SK-N-SH (cell line): ENCODE data around the gene EPX. TPM values are rescaled to one million over a fixed set of nuclear protein-coding genes. Genes with fewer than 3 reads are reported as not detected.

Source experiments
- CTCF ChIA-PET: fragments of 300-600, 350-600 bp; formaldehyde crosslinking; extraction: SDS; loops from one replicate; lab custom pipeline; 2021; lab: Yijun Ruan, JAX
- POLR2A ChIA-PET: fragments of 350-600 bp; sonication (Branson Sonifier 250); formaldehyde crosslinking; extraction: SDS; loops from one replicate; lab custom pipeline; 2020; ENCODE audit warnings: antibody characterized with exemption, inconsistent platforms; lab: Yijun Ruan, JAX
- DNase-seq: peaks from one replicate; pipeline ENCODE4 v3.0.0; 2012
- H2AFZ ChIP-seq: fragments of 200-600 bp; sonication (generic); 2 replicates; pipeline ENCODE4 v1.8.1; 2016; ENCODE audit warnings: antibody characterized with exemption, mild to moderate bottlenecking, low read depth
- H3F3A ChIP-seq: fragments of 200-600 bp; sonication (generic); replicated peaks from 2 replicates; pipeline ENCODE3; 2016; ENCODE audit warnings: antibody characterized with exemption, mild to moderate bottlenecking; ENCODE audit not compliant: insufficient read depth
- H3K27ac ChIP-seq, 2 experiments: fragments of 200-500 bp in 1 of 2; fragments of 200-600 bp in 1 of 2; sonication (Bioruptor generic) in 1 of 2; sonication (generic), shearing (Covaris generic) in 1 of 2; 2 replicates each; pipeline versions ENCODE4 v1.5.1 to v1.6.1; 2014 to 2016; ENCODE audit warnings: low read depth in 2 of 2, inconsistent platforms in 1 of 2, low read length in 1 of 2, mild to moderate bottlenecking in 1 of 2, mixed read lengths in 1 of 2
- H3K27me3 ChIP-seq: fragments of 200-600 bp; sonication (generic), shearing (Covaris generic); 2 replicates; pipeline ENCODE4 v1.6.1; 2016; ENCODE audit warnings: mixed run types; ENCODE audit not compliant: insufficient read depth
- H3K36me3 ChIP-seq, 2 experiments: fragments of 200-500 bp in 1 of 2; fragments of 200-600 bp in 1 of 2; sonication (Bioruptor generic) in 1 of 2; sonication (generic) in 1 of 2; replicated peaks in 1 of 2; 2 replicates each; pipeline versions ENCODE3 to v1.5.1; 2014 to 2016; ENCODE audit warnings: low read length in 1 of 2, mild to moderate bottlenecking in 1 of 2; ENCODE audit not compliant: insufficient read depth in 2 of 2, control insufficient read depth in 1 of 2
- H3K4me1 ChIP-seq, 2 experiments: fragments of 200-500 bp in 1 of 2; fragments of 200-600 bp in 1 of 2; sonication (Bioruptor generic) in 1 of 2; sonication (generic), shearing (Covaris generic) in 1 of 2; 2 replicates each; pipeline versions ENCODE4 v1.5.1 to v1.6.1; 2014 to 2016; ENCODE audit warnings: low read depth in 1 of 2, low read length in 1 of 2, mixed run types in 1 of 2; ENCODE audit not compliant: insufficient read depth in 2 of 2, control insufficient read depth in 1 of 2
- H3K4me2 ChIP-seq: fragments of 200-600 bp; sonication (generic), shearing (Covaris generic); 2 replicates; pipeline ENCODE4 v1.6.1; 2017; ENCODE audit warnings: mixed run types
- H3K4me3 ChIP-seq, 2 experiments: fragments of 200-500 bp in 1 of 2; fragments of 200-600 bp in 1 of 2; sonication (Bioruptor generic) in 1 of 2; sonication (generic), shearing (Covaris generic) in 1 of 2; 2 replicates each; pipeline versions ENCODE4 v1.5.1 to v1.8.1; 2014 to 2016; ENCODE audit warnings: low read depth in 2 of 2, inconsistent platforms in 1 of 2, low read length in 1 of 2, mild to moderate bottlenecking in 1 of 2, mixed read lengths in 1 of 2, moderate library complexity in 1 of 2
- H3K79me2 ChIP-seq: fragments of 200-600 bp; sonication (generic); 2 replicates; pipeline ENCODE4 v1.8.1; 2017; ENCODE audit warnings: mild to moderate bottlenecking; ENCODE audit not compliant: insufficient read depth
- H3K9ac ChIP-seq: fragments of 200-600 bp; sonication (generic); 2 replicates; pipeline ENCODE4 v1.6.1; 2017; ENCODE audit warnings: mixed run types
- H3K9me2 ChIP-seq: fragments of 200-600 bp; sonication (generic); 2 replicates; pipeline ENCODE4 v1.6.1; 2017; ENCODE audit warnings: mixed run types
- H3K9me3 ChIP-seq: fragments of 200-600 bp; sonication (generic); 2 replicates; pipeline ENCODE4 v1.6.1; 2017; ENCODE audit warnings: mixed run types, mild to moderate bottlenecking, moderate library complexity
- H4K20me1 ChIP-seq: fragments of 200-600 bp; sonication (generic); 2 replicates; pipeline ENCODE4 v1.6.1; 2017; ENCODE audit warnings: mild to moderate bottlenecking, mixed run types; ENCODE audit not compliant: insufficient read depth
- CHD2 ChIP-seq: fragments of 150-350 bp; IDR thresholded peaks from 2 replicates; pipeline ENCODE4 v1.6.1; 2018; ENCODE audit warnings: low read length; ENCODE audit not compliant: partially characterized antibody
- ELF1 ChIP-seq: IDR thresholded peaks from 2 replicates; pipeline ENCODE4 v1.4.0; 2012
- EZH2phosphoT487 ChIP-seq: fragments of 200-600 bp; sonication (generic); IDR thresholded peaks from 2 replicates; pipeline ENCODE4 v1.6.1; 2017; ENCODE audit warnings: low read depth, mixed run types, mild to moderate bottlenecking, antibody characterized with exemption, moderate library complexity, borderline replicate concordance
- FOSL2 ChIP-seq: IDR thresholded peaks from 2 replicates; pipeline ENCODE4 v1.4.0; 2012; ENCODE audit warnings: low read depth, mild to moderate bottlenecking, moderate library complexity, borderline replicate concordance
- FOXM1 ChIP-seq: IDR thresholded peaks from 2 replicates; pipeline ENCODE4 v1.4.0; 2012; ENCODE audit warnings: low read depth, mild to moderate bottlenecking
- JUND ChIP-seq: IDR thresholded peaks from 2 replicates; pipeline ENCODE4 v1.4.0; 2012
- MXI1 ChIP-seq: IDR thresholded peaks from 2 replicates; pipeline ENCODE4 v1.6.1; 2012; ENCODE audit warnings: mild to moderate bottlenecking, low read depth, low read length, improper control_type of control experiment
- NFIC ChIP-seq: IDR thresholded peaks from 2 replicates; pipeline ENCODE4 v1.4.0; 2012; ENCODE audit warnings: borderline replicate concordance
- NRF1 ChIP-seq: IDR thresholded peaks from 2 replicates; pipeline ENCODE4 v1.6.1; 2012; ENCODE audit warnings: low read depth, mild to moderate bottlenecking, low read length
- PBX3 ChIP-seq: IDR thresholded peaks from 2 replicates; pipeline ENCODE4; 2012
- POLR2AphosphoS5 ChIP-seq: IDR thresholded peaks from 2 replicates; pipeline ENCODE4 v1.6.1; 2012; ENCODE audit warnings: low read depth, low read length
- RAD21 ChIP-seq: IDR thresholded peaks from 2 replicates; pipeline ENCODE4 v1.6.1; 2012; ENCODE audit warnings: mild to moderate bottlenecking, low read length
- RCOR1 ChIP-seq: fragments of 150-350 bp; IDR thresholded peaks from 2 replicates; pipeline ENCODE4 v1.6.1; 2017; ENCODE audit warnings: antibody characterized with exemption, low read length
- REST ChIP-seq: IDR thresholded peaks from 2 replicates; pipeline ENCODE4 v1.6.1; 2012; ENCODE audit warnings: mild to moderate bottlenecking, low read depth, low read length, moderate library complexity
- RFX5 ChIP-seq: IDR thresholded peaks from 2 replicates; pipeline ENCODE4 v1.6.1; 2012; ENCODE audit warnings: mild to moderate bottlenecking, improper control_type of control experiment, low read length
- RXRA ChIP-seq: IDR thresholded peaks from 2 replicates; pipeline ENCODE4 v1.4.0; 2012; ENCODE audit warnings: low read depth, mild to moderate bottlenecking, borderline replicate concordance
- TAF1 ChIP-seq: IDR thresholded peaks from 2 replicates; pipeline ENCODE4 v1.6.1; 2012; ENCODE audit warnings: low read depth, mild to moderate bottlenecking, low read length, moderate library complexity, borderline replicate concordance
- TCF12 ChIP-seq: IDR thresholded peaks from 2 replicates; pipeline ENCODE4 v1.4.0; 2012
- TEAD4 ChIP-seq: IDR thresholded peaks from 2 replicates; pipeline ENCODE4 v1.4.0; 2012; ENCODE audit warnings: mild to moderate bottlenecking, borderline replicate concordance; ENCODE audit not compliant: insufficient read depth
- YY1 ChIP-seq: IDR thresholded peaks from 2 replicates; pipeline ENCODE4 v1.4.0; 2012; ENCODE audit warnings: low read depth, mild to moderate bottlenecking
- ZBTB33 ChIP-seq: IDR thresholded peaks from 2 replicates; pipeline ENCODE4 v1.4.0; 2012; ENCODE audit warnings: low read depth, borderline replicate concordance
- WGBS: methylation state at CpG from one replicate; pipeline ENCODE4 v1.1.6; 2017; ENCODE audit warnings: low lambda C conversion rate; 5-methylcytosine and 5-hydroxymethylcytosine counted together
- polyA plus RNA-seq, 3 experiments: library from polyadenylated mRNA; depleted of rRNA; stranded (reverse); fragments of >200 nt; gene quantifications; 2 replicates each; pipeline ENCODE4 v1.2.3, GENCODE V29; 2012
- TF ChIP-seq, protein P1 (sequence below): fragments of 200-600 bp; sonication (generic); IDR thresholded peaks from 2 replicates; pipeline ENCODE4 v1.6.1; 2017; ENCODE audit warnings: antibody characterized with exemption, mild to moderate bottlenecking, moderate library complexity
- TF ChIP-seq, protein P2 (sequence below): fragments of 150-350 bp; IDR thresholded peaks from 2 replicates; pipeline ENCODE4 v1.6.1; 2017; ENCODE audit warnings: antibody characterized with exemption, low read length, low read depth, borderline replicate concordance

The EPX gene
- polyA plus RNA-seq, 1 of the 3 experiments (the other 2 are of a cell fraction), result 0.02 TPM

- H2AFZ ChIP-seq, result peak within 1 kb of the TSS; percentile 98
- ChIA-PET POLR2A (interaction anchor here (1.2 to 1.9 kb wide), 2 partner anchors 13 to 212 kb away, joined by 3 to 7 read pairs; partner anchors contain the start of gene SRSF1), CTCF (interaction anchor here (0.5 to 3.4 kb wide), 23 partner anchors 8 to 220 kb away, joined by 3 to 27 read pairs (median 4); partner anchors contain the start of genes LPO and RNF43)
- no peaks in the 10 kb centered on the region for H3K9me2 ChIP-seq
- H3F3A ChIP-seq, result peaks cover 9% of the 10 kb centered on the region
- H4K20me1 ChIP-seq, result no peaks in the 10 kb centered on the region
- peak within 1 kb of the TSS; percentile 83 for H3K4me2 ChIP-seq
- peak within 1 kb of the TSS; percentile 79 to 87 for H3K4me3 ChIP-seq
- peaks cover 2 to 10% of the 10 kb centered on the region in 2 experiments; a peak in 1 of 4 replicates for H3K4me1 ChIP-seq
- peak within 1 kb of the TSS; percentile 48 to 66 for H3K27ac ChIP-seq
- peak within 1 kb of the TSS; percentile 64 for H3K9ac ChIP-seq
- no peaks in the 10 kb centered on the region for H3K79me2 ChIP-seq
- H3K27me3 ChIP-seq, result no peaks in the 10 kb centered on the region
- peaks cover 8 to 19% of the 10 kb centered on the region in 2 experiments for H3K36me3 ChIP-seq
- peak; percentile 100 for DNase-seq
- no peaks in the 10 kb centered on the region for H3K9me3 ChIP-seq
- 8% methylated on average over 46 of the region's 56 CpGs for WGBS
- no peak for TF ChIP-seq RAD21
- TF ChIP-seq TCF12, result no peak
- TF ChIP-seq, protein P1, sequence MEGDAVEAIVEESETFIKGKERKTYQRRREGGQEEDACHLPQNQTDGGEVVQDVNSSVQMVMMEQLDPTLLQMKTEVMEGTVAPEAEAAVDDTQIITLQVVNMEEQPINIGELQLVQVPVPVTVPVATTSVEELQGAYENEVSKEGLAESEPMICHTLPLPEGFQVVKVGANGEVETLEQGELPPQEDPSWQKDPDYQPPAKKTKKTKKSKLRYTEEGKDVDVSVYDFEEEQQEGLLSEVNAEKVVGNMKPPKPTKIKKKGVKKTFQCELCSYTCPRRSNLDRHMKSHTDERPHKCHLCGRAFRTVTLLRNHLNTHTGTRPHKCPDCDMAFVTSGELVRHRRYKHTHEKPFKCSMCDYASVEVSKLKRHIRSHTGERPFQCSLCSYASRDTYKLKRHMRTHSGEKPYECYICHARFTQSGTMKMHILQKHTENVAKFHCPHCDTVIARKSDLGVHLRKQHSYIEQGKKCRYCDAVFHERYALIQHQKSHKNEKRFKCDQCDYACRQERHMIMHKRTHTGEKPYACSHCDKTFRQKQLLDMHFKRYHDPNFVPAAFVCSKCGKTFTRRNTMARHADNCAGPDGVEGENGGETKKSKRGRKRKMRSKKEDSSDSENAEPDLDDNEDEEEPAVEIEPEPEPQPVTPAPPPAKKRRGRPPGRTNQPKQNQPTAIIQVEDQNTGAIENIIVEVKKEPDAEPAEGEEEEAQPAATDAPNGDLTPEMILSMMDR, result peak; percentile 61
- peak; percentile 85 for TF ChIP-seq NRF1
- TF ChIP-seq NFIC, result no peak
- TF ChIP-seq TEAD4, result no peak
- peak; percentile 94 for TF ChIP-seq YY1
- TF ChIP-seq PBX3, result no peak
- TF ChIP-seq RFX5, result no peak
- TF ChIP-seq JUND, result no peak
- no peak for TF ChIP-seq EZH2phosphoT487
- TF ChIP-seq RXRA, result no peak
- TF ChIP-seq CHD2, result peak; percentile 47
- peak; percentile 50; the same call in 1 of the 2 replicates for TF ChIP-seq ELF1
- TF ChIP-seq RCOR1, result 0 out of 2 replicates have a peak, but pooled peaks have one; percentile 26
- peak; percentile 92 for TF ChIP-seq POLR2AphosphoS5
- no peak for TF ChIP-seq FOXM1
- 0 out of 2 replicates have a peak, but pooled peaks have one; percentile 35 for TF ChIP-seq REST
- TF ChIP-seq FOSL2, result no peak
- no peak for TF ChIP-seq ZBTB33
- TF ChIP-seq, protein P2, sequence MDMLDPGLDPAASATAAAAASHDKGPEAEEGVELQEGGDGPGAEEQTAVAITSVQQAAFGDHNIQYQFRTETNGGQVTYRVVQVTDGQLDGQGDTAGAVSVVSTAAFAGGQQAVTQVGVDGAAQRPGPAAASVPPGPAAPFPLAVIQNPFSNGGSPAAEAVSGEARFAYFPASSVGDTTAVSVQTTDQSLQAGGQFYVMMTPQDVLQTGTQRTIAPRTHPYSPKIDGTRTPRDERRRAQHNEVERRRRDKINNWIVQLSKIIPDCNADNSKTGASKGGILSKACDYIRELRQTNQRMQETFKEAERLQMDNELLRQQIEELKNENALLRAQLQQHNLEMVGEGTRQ, result peak; percentile 8; the same call in 1 of the 2 replicates
- peak; percentile 95 for TF ChIP-seq TAF1
- peak; percentile 98 for TF ChIP-seq MXI1
Measured at GRCh38 chr17:58219007-58219788, 26.7 kb downstream of the EPX start, which contains the start of gene MKS1. Gene MKS1 (minus strand): TSS chr17:58219255. CDS start chr17:58219230, 25 bp downstream.
